K562 (cell line): ENCODE data around the gene KTN1. TPM values are rescaled to one million over a fixed set of nuclear protein-coding genes. Genes with fewer than 3 reads are reported as not detected.

Source experiments
- ATAC-seq: fragments of 200-7000 bp; cut with Tn5 transposase; 3 replicates; pipeline ENCODE4 v1.9.1; 2020; ENCODE audit warnings: moderate library complexity
- BruUV-seq: library from RNA; stranded (reverse); fragments of 400-500 nt; replicated peaks from 2 replicates; lab custom pipeline; 2021; lab: Mats Ljungman, UMichigan
- CTCF ChIA-PET: fragments of 300-600 bp; formaldehyde crosslinking; extraction: SDS; loops from one replicate; lab custom pipeline; 2021; ENCODE audit warnings: low intra/inter-chr PET ratio; lab: Yijun Ruan, JAX
- POLR2A ChIA-PET: fragments of 300-600, 350-650 bp; sonication (Branson Sonifier 250); formaldehyde crosslinking; extraction: SDS; loops from one replicate; lab custom pipeline; 2021; ENCODE audit warnings: antibody characterized with exemption, inconsistent platforms; lab: Yijun Ruan, JAX
- DNase-seq, 4 experiments: peaks; one replicate each; pipeline versions ENCODE4 v3.0.0 to v3.0.0-alpha.2; 2011 to 2018; ENCODE audit warnings: low spot score in 3 of 4, mixed read lengths in 3 of 4; ENCODE audit errors: extremely low read depth in 1 of 4
- FAIRE-seq: peaks from 2 replicates; lab custom pipeline; 2011; peaks lifted over from hg19 to GRCh38; lab: Jason Lieb, UNC
- H2AFZ ChIP-seq: 2 replicates; pipeline ENCODE4 v1.6.0; 2011; ENCODE audit warnings: low read depth, low read length, control low read depth, inconsistent platforms
- H3K27ac ChIP-seq: fragments of 200-600 bp; 3 replicates; pipeline ENCODE4 v1.8.0; 2011; ENCODE audit warnings: low read depth, mild to moderate bottlenecking, control low read depth, inconsistent platforms, low read length, moderate library complexity, mixed read lengths; ENCODE audit errors: extremely low read depth
- H3K27me3 ChIP-seq, 2 experiments: fragments of 300-600 bp in 1 of 2; 2 replicates in 1 of 2; 3 replicates in 1 of 2; pipeline versions ENCODE4 v1.6.0 to v1.8.0; 2011; ENCODE audit warnings: inconsistent platforms in 2 of 2, low read length in 2 of 2, mild to moderate bottlenecking in 1 of 2, mixed read lengths in 1 of 2, moderate library complexity in 1 of 2; ENCODE audit not compliant: control insufficient read depth in 2 of 2, insufficient read depth in 2 of 2
- H3K36me3 ChIP-seq: fragments of 300-600 bp; 3 replicates; pipeline ENCODE4 v1.8.0; 2011; ENCODE audit warnings: mild to moderate bottlenecking, low read length, inconsistent platforms; ENCODE audit not compliant: control insufficient read depth, insufficient read depth
- H3K4me1 ChIP-seq, 2 experiments: fragments of 200-600 bp in 1 of 2; replicated peaks in 1 of 2; 2 replicates in 1 of 2; 3 replicates in 1 of 2; pipeline versions ENCODE4 v1.5.1 to v1.8.0; 2011; ENCODE audit warnings: inconsistent platforms in 2 of 2, low read length in 2 of 2, mild to moderate bottlenecking in 1 of 2, mixed read lengths in 1 of 2, moderate library complexity in 1 of 2; ENCODE audit not compliant: control insufficient read depth in 2 of 2, insufficient read depth in 2 of 2
- H3K4me2 ChIP-seq: 2 replicates; pipeline ENCODE4 v1.6.1; 2011; ENCODE audit warnings: low read length, control low read depth, inconsistent platforms, mixed read lengths; ENCODE audit not compliant: insufficient read depth
- H3K4me3 ChIP-seq: fragments of 200-600 bp; sonication (generic), shearing (Covaris generic); 2 replicates; pipeline ENCODE4 v1.5.1; 2016; ENCODE audit warnings: control low read depth, inconsistent platforms
- H3K79me2 ChIP-seq: fragments of 200-600 bp; 3 replicates; pipeline ENCODE4 v1.8.0; 2011; ENCODE audit warnings: low read length, inconsistent platforms; ENCODE audit not compliant: control insufficient read depth, insufficient read depth
- H3K9ac ChIP-seq, 2 experiments: 2 replicates each; pipeline versions ENCODE4 v1.6.0 to v1.6.1; 2011; ENCODE audit warnings: low read depth in 2 of 2, low read length in 2 of 2, control low read depth in 1 of 2, inconsistent platforms in 1 of 2, mild to moderate bottlenecking in 1 of 2, mixed read lengths in 1 of 2; ENCODE audit not compliant: insufficient read depth in 1 of 2
- H3K9me1 ChIP-seq: one replicate; pipeline ENCODE4 v1.6.0; 2011; ENCODE audit warnings: inconsistent platforms, mild to moderate bottlenecking, low read length, moderate library complexity; ENCODE audit not compliant: control insufficient read depth, insufficient read depth
- H3K9me3 ChIP-seq: replicated peaks from 2 replicates; pipeline ENCODE4 v1.5.1; 2011; ENCODE audit warnings: low read depth, low read length, inconsistent platforms; ENCODE audit not compliant: control insufficient read depth, insufficient read depth
- H4K20me1 ChIP-seq: replicated peaks from 2 replicates; pipeline ENCODE4 v1.6.1; 2011; ENCODE audit warnings: low read length, inconsistent platforms, mixed read lengths; ENCODE audit not compliant: control insufficient read depth, insufficient read depth
- CHD4 ChIP-seq: fragments of 200-600 bp; sonication (generic); IDR thresholded peaks from 3 replicates; pipeline ENCODE4 v1.6.1; 2012; ENCODE audit warnings: low read depth, mild to moderate bottlenecking, mixed read lengths, low read length, inconsistent platforms; ENCODE audit not compliant: insufficient read depth, insufficient replicate concordance, poor library complexity, severe bottlenecking
- E2F5 ChIP-seq: sonication (generic); formaldehyde crosslinking; IDR thresholded peaks from 2 replicates; pipeline ENCODE4 v1.8.0; 2022; ENCODE audit warnings: mild to moderate bottlenecking, missing genetic modification reagents
- EWSR1 ChIP-seq: fragments of 450-650 bp; IDR thresholded peaks from 2 replicates; pipeline ENCODE4 v1.6.1; 2018; ENCODE audit warnings: borderline replicate concordance, mild to moderate bottlenecking, low read depth, moderate library complexity; ENCODE audit not compliant: partially characterized antibody
- HDAC8 ChIP-seq: fragments of 450-650 bp; IDR thresholded peaks from 2 replicates; pipeline ENCODE4 v1.6.1; 2016; ENCODE audit warnings: mild to moderate bottlenecking, missing genetic modification characterization, moderate library complexity, missing compliant biosample characterization
- ILF3 ChIP-seq: fragments of 450-650 bp; IDR thresholded peaks from 2 replicates; pipeline ENCODE4 v1.6.1; 2018; ENCODE audit warnings: antibody characterized with exemption, mild to moderate bottlenecking, moderate library complexity, borderline replicate concordance
- NCOR1 ChIP-seq: fragments of 450-650 bp; IDR thresholded peaks from 2 replicates; pipeline ENCODE4 v1.6.1; 2016; ENCODE audit warnings: mild to moderate bottlenecking, moderate library complexity
- NONO ChIP-seq, 2 experiments: fragments of 200-400 bp in 1 of 2; fragments of 450-650 bp in 1 of 2; formaldehyde crosslinking in 1 of 2; IDR thresholded peaks; 2 replicates each; pipeline ENCODE4 v1.6.1; 2017; ENCODE audit warnings: low read depth in 2 of 2, mild to moderate bottlenecking in 2 of 2, moderate library complexity in 2 of 2, low read length in 1 of 2
- NR1H2 ChIP-seq: sonication (generic); formaldehyde crosslinking; IDR thresholded peaks from 2 replicates; pipeline ENCODE4 v1.4.0; 2020; ENCODE audit warnings: mild to moderate bottlenecking, missing genetic modification reagents
- NR2F6 ChIP-seq: fragments of 450-650 bp; formaldehyde crosslinking; IDR thresholded peaks from 2 replicates; pipeline ENCODE4 v1.4.0; 2020; ENCODE audit warnings: mild to moderate bottlenecking
- PKNOX1 ChIP-seq: fragments of 450-650 bp; IDR thresholded peaks from 2 replicates; pipeline ENCODE4 v1.6.1; 2016
- SRSF3 ChIP-seq: fragments of 200-400 bp; formaldehyde crosslinking; IDR thresholded peaks from 2 replicates; pipeline ENCODE4 v1.6.1; 2016; ENCODE audit warnings: mild to moderate bottlenecking, low read length, moderate library complexity; ENCODE audit not compliant: insufficient read depth
- ZNF12 ChIP-seq: sonication (generic); formaldehyde crosslinking; IDR thresholded peaks from 2 replicates; pipeline ENCODE4 v1.4.0; 2020; ENCODE audit warnings: mild to moderate bottlenecking, missing genetic modification reagents
- ZNF347 ChIP-seq: fragments of 450-650 bp; formaldehyde crosslinking; IDR thresholded peaks from 2 replicates; pipeline ENCODE4 v1.4.0; 2020; ENCODE audit warnings: low read depth, mild to moderate bottlenecking, moderate library complexity
- WGBS: fragments of 100-300 bp; shearing (Covaris generic); methylation state at CpG from one replicate; pipeline ENCODE4 v1.1.6; 2016; ENCODE audit warnings: low coverage, mixed read lengths; ENCODE audit not compliant: insufficient coverage; ENCODE audit errors: missing lambda C conversion rate; 5-methylcytosine and 5-hydroxymethylcytosine counted together
- in situ Hi-C: fragments of 300-500 bp; cut with MboI; formaldehyde crosslinking; loops from 4 replicates; pipeline ENCODE4 v1.15.0; 2018; ENCODE audit warnings: inconsistent platforms, mixed read lengths
- intact Hi-C: fragments of 100-400 bp; cut with micrococcal nuclease; formaldehyde crosslinking; loops from 2 replicates; pipeline ENCODE4 v1.14.2; 2022
- polyA plus RNA-seq, 8 experiments: library from polyadenylated mRNA; depleted of rRNA in 4 of 8; stranded (reverse) in 5 of 8; unstranded in 3 of 8; fragments of >200 nt; fragmentation: Nextera tagmentation in 2 of 8; fragmentation: Illumina TruSeq in 1 of 8; extraction: Ambion mirVana in 2 of 8; extraction: Trizol in 1 of 8; gene quantifications; 2 replicates each; pipeline versions ENCODE4 v1.2.1 to v1.2.3, GENCODE V29; 2011 to 2014; ENCODE audit warnings: inconsistent platforms in 1 of 8, missing spikeins in 1 of 8
- total RNA-seq, 7 experiments: library from RNA; depleted of rRNA in 6 of 7; stranded (reverse); fragments of >200 nt in 6 of 7; fragmentation: Illumina TruSeq in 2 of 7; extraction: Trizol in 2 of 7; gene quantifications; 2 replicates each; pipeline versions ENCODE4 v1.2.1 to v1.2.3, GENCODE V29; 2011 to 2021; ENCODE audit warnings: low replicate concordance in 1 of 7

KTN1 gene
- total and polyA plus RNA-seq, 9 of the 15 experiments (the other 6 are each of a cell fraction or from before 2014, with no cell fraction given), result 34.8 to 120 (median 63.6) TPM

GRCh38 chr14:55671641-55672040 is 91.6 kb downstream of the KTN1 start:
- H2AFZ ChIP-seq, result no peak overlapping the region
- CTCF ChIA-PET, result no interaction called here
- intact Hi-C loops, result no loop called here
- no peaks in the 10 kb centered on the region for H3K27me3 ChIP-seq
- TF ChIP-seq ILF3 (no peak), ZNF347 (CRISPR knock-in tag) (no peak), NR2F6 (CRISPR knock-in tag) (no peak), EWSR1 (no peak), NONO (IDR thresholded peaks at IDR 0.05; ENCODE audit: low read depth in 2 of 2, low read length in 1 of 2) (no peak), E2F5 (CRISPR knock-in tag) (no peak), PKNOX1 (no peak), NR1H2 (CRISPR knock-in tag) (no peak), SRSF3 (no peak), CHD4 (no peak), NCOR1 (no peak), HDAC8 (tag) (no peak), ZNF12 (no peak)
- TF ChIP-seq, all 486 proteins: peak for 0
- Histone ChIP-seq H3K27ac (no peak overlapping the region), H3K9me1 (no peaks in the 10 kb centered on the region), H3K9ac (no peak overlapping the region), H3K36me3 (peaks cover 54% of the 10 kb centered on the region; the same call in 2 of the 3 replicates), H4K20me1 (no peaks in the 10 kb centered on the region), H3K4me1 (no peaks in the 10 kb centered on the region), H3K4me2 (no peak overlapping the region), H3K4me3 (no peak overlapping the region), H3K79me2 (no peaks in the 10 kb centered on the region), H3K9me3 (no peaks in the 10 kb centered on the region)
- FAIRE-seq (no peak), DNase-seq (no peak), ATAC-seq (no peak)
- in situ Hi-C loops, result no loop called here
- WGBS, result 83% methylated on average over 2 of the region's 2 CpGs
- no TSS peak for BruUV-seq
- POLR2A ChIA-PET, result interaction anchor here (0.7 kb wide), 1 partner anchor 152 kb away, joined by 4 read pairs; no protein-coding TSS in a partner anchor
